ENCODE measurements around the gene TFDP1.
"Not testable (repeated sequence)": the region's sequence is repeated elsewhere in the genome, so short reads cannot be mapped to it uniquely, and the experiment has no call there.

GRCh38 chr13:113594066-113594821, 9.7 kb downstream of the TFDP1 start:
- TF ChIP-seq CTCF, POLR2A (IDR thresholded peaks at IDR 0.05): not testable (repeated sequence)

Measured in right lobe of liver (tissue), 4 donors.